Measurements from ENCODE around the gene APOL3. TPM values are rescaled to one million over a fixed set of nuclear protein-coding genes. Genes with fewer than 3 reads are reported as not detected.

The APOL3 gene
- total RNA-seq, 1 experiment from 2014 or later = not detected

DNA sequence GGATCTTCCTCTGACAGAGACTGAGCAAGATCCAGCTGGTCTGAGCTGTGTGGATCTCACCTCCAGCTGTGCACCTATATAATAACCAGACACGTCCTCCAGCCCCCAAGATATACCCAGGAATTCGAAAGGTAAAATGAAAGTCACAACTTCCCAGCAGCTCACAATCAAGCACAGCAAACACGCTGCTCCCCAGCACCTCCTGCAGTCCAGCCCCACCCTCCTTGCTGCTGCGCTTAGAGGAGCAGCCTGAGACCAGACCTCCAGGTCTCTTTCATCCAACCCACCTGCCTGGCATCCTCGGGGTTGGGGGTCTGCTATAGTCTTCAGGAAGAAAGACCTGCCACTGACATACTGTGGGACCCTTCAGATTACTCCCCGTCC is 44.1 kb upstream of the APOL3 start:
- Mint-ChIP-seq H3K27ac (no peak overlapping the region), H3K36me3 (ENCODE audit: insufficient read depth in 1 of 3, low read depth in 3 of 3) (no peaks in the 10 kb centered on the region; a peak in 1 of 7 replicates), H3K9me3 (peaks cover 9 to 10% of the 10 kb centered on the region in 2 experiments), H3K27me3 (ENCODE audit: low read depth) (peaks cover 7% of the 10 kb centered on the region), H3K4me1 (peaks cover 18 to 32% of the 10 kb centered on the region in 2 experiments), H3K4me3 (no peak overlapping the region)
- H3K56ac ChIP-seq (ENCODE audit: insufficient read length, low read depth, low read length) = no peak overlapping the region
- H2AK5ac ChIP-seq (ENCODE audit: insufficient read length, low read length) = no peak overlapping the region
- no peaks in the 10 kb centered on the region for H3K4me1 ChIP-seq (ENCODE audit: insufficient read depth, low read length)
- no peak overlapping the region for H4K5ac ChIP-seq (ENCODE audit: insufficient read length, low read depth, low read length)
- H3K18ac ChIP-seq (ENCODE audit: insufficient read length, low read depth, low read length) = no peak overlapping the region
- H4K20me1 ChIP-seq (ENCODE audit: control insufficient read depth, insufficient read depth, insufficient read length) = no peaks in the 10 kb centered on the region
- no peak overlapping the region for H3K4ac ChIP-seq (ENCODE audit: low read depth, low read length)
- H4K8ac ChIP-seq (replicated peaks; ENCODE audit: insufficient read length, low read depth, low read length) = no peak overlapping the region
- H2AFZ ChIP-seq (ENCODE audit: low read length) = no peak overlapping the region
- H3K23me2 ChIP-seq (ENCODE audit: insufficient read length, low read depth, low read length, poor library complexity, severe bottlenecking) = no peaks in the 10 kb centered on the region
- no peaks in the 10 kb centered on the region for H3K27me3 ChIP-seq (ENCODE audit: insufficient read depth, low read length)
- H2BK20ac ChIP-seq (ENCODE audit: low read depth, low read length, poor library complexity, severe bottlenecking) = no peak overlapping the region
- no peak overlapping the region for H2BK15ac ChIP-seq (ENCODE audit: low read depth, low read length)
- WGBS (ENCODE audit: extremely low coverage, insufficient read length, low lambda C conversion rate) = no CpG with 5 or more reads among the region's 6 CpGs
- no peak overlapping the region for H2BK5ac ChIP-seq (ENCODE audit: insufficient read length, low read length)
- H3K79me1 ChIP-seq (ENCODE audit: insufficient read depth, low read depth, low read length, poor library complexity, severe bottlenecking) = no peaks in the 10 kb centered on the region
- TF ChIP-seq, protein P1, sequence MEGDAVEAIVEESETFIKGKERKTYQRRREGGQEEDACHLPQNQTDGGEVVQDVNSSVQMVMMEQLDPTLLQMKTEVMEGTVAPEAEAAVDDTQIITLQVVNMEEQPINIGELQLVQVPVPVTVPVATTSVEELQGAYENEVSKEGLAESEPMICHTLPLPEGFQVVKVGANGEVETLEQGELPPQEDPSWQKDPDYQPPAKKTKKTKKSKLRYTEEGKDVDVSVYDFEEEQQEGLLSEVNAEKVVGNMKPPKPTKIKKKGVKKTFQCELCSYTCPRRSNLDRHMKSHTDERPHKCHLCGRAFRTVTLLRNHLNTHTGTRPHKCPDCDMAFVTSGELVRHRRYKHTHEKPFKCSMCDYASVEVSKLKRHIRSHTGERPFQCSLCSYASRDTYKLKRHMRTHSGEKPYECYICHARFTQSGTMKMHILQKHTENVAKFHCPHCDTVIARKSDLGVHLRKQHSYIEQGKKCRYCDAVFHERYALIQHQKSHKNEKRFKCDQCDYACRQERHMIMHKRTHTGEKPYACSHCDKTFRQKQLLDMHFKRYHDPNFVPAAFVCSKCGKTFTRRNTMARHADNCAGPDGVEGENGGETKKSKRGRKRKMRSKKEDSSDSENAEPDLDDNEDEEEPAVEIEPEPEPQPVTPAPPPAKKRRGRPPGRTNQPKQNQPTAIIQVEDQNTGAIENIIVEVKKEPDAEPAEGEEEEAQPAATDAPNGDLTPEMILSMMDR (conservative IDR thresholded peaks at IDR 0.05) = no peak
- H3K27ac ChIP-seq (ENCODE audit: insufficient read length, low read depth, low read length) = no peak overlapping the region
- H3K79me2 ChIP-seq (ENCODE audit: insufficient read depth, low read length) = no peaks in the 10 kb centered on the region
- no peak overlapping the region for H2BK120ac ChIP-seq (ENCODE audit: low read depth, low read length, poor library complexity, severe bottlenecking)
- no peak overlapping the region for H4K91ac ChIP-seq (ENCODE audit: insufficient read length, low read depth, low read length)
- H3T11ph ChIP-seq (ENCODE audit: low read length) = no peak overlapping the region
- no peak overlapping the region for H3K23ac ChIP-seq (ENCODE audit: insufficient read length, low read depth, low read length)
- H2BK12ac ChIP-seq (ENCODE audit: insufficient read length, low read depth, low read length) = no peak overlapping the region
- no peak overlapping the region for H3K9ac ChIP-seq (ENCODE audit: extremely low read depth, insufficient read length, low read length)
- no peak overlapping the region for H3K14ac ChIP-seq (ENCODE audit: insufficient read depth, low read length)
- no peak for DNase-seq
- H3K9me3 ChIP-seq (ENCODE audit: control insufficient read depth, low read depth, low read length) = no peaks in the 10 kb centered on the region
- H3K4me2 ChIP-seq (ENCODE audit: insufficient read depth, insufficient read length, low read length) = no peak overlapping the region
